ENCODE data around the gene DLG2. TPM values are rescaled to one million over a fixed set of nuclear protein-coding genes. Genes with fewer than 3 reads are reported as not detected.

The DLG2 gene
- total RNA-seq, 2 experiments from 2014 or later: 6.9 to 8.2 TPM

DNA sequence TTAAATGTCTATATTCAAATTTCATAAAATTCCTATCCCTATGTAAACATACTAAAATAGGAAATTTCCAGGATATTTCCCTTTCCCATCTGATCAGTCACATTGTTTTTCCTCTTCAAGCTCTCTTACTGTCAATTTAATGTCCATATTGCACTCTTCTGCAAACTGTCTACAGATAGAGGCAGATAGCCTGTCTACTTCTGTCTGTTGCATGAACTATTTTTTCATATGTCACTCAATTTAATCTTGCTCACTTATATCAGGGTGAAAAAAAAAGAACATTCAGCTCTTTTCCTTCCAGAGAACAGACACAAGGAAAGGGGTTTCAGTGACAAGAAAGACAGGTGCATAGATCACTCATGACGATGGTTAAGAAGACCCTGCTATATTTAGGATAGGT lies 1327.1 kb downstream of the DLG2 start:
- TF ChIP-seq, protein P1, sequence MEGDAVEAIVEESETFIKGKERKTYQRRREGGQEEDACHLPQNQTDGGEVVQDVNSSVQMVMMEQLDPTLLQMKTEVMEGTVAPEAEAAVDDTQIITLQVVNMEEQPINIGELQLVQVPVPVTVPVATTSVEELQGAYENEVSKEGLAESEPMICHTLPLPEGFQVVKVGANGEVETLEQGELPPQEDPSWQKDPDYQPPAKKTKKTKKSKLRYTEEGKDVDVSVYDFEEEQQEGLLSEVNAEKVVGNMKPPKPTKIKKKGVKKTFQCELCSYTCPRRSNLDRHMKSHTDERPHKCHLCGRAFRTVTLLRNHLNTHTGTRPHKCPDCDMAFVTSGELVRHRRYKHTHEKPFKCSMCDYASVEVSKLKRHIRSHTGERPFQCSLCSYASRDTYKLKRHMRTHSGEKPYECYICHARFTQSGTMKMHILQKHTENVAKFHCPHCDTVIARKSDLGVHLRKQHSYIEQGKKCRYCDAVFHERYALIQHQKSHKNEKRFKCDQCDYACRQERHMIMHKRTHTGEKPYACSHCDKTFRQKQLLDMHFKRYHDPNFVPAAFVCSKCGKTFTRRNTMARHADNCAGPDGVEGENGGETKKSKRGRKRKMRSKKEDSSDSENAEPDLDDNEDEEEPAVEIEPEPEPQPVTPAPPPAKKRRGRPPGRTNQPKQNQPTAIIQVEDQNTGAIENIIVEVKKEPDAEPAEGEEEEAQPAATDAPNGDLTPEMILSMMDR (conservative IDR thresholded peaks at IDR 0.05; ENCODE audit: low read length): no peak
- no peak for TF ChIP-seq EZH2phosphoT487 (IDR thresholded peaks at IDR 0.05; ENCODE audit: borderline replicate concordance, low read depth, low read length)
- Histone ChIP-seq H3K4me3 (ENCODE audit: low read depth, low read length, poor library complexity, severe bottlenecking) (no peak overlapping the region), H3K4me2 (ENCODE audit: low read length) (no peak overlapping the region), H3K4me1 (ENCODE audit: insufficient read depth, low read length, poor library complexity, severe bottlenecking) (no peaks in the 10 kb centered on the region), H3K79me2 (ENCODE audit: insufficient read depth, low read depth, low read length) (no peaks in the 10 kb centered on the region), H3K9me2 (ENCODE audit: insufficient read depth, low read length) (no peaks in the 10 kb centered on the region), H3K36me3 (ENCODE audit: insufficient read depth, low read length) (no peaks in the 10 kb centered on the region), H3K9me3 (ENCODE audit: low read length) (no peaks in the 10 kb centered on the region), H2AFZ (ENCODE audit: low read length) (no peak overlapping the region), H4K20me1 (ENCODE audit: insufficient read depth, low read length) (no peaks in the 10 kb centered on the region), H3K27ac (ENCODE audit: low read depth, low read length, poor library complexity, severe bottlenecking) (no peak overlapping the region)
- POLR2A ChIA-PET: interaction anchor here (0.7 kb wide), 1 partner anchor 206 kb away, joined by 4 read pairs; no protein-coding TSS in a partner anchor
- BruUV-seq (replicated peaks): no TSS peak
- CTCF ChIA-PET (ENCODE audit: unreplicated experiment): no interaction called here
- no peak for DNase-seq (ENCODE audit: low spot score)
- intact Hi-C loops (cut with micrococcal nuclease; ENCODE audit: unreplicated experiment): no loop called here

DNA sequence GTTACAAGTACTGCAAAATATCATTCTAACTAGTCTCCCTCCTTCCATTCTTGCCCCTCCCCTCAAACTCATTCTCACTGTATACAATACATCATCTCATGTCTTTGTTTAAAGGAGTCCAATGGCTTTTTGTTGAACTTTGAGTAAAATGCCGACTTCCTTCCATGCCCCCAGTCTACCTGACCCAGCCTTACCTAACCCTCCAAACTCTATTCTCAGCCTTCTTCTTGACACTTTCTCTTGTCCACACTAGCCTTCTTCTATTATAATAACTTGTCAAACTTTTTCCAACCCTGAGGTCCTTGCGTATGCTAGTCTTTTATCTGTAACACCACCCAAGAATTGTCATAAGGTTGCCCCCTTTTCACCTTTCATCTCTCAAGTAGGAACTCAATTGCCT lies 1329.6 kb downstream of the DLG2 start:
- Histone ChIP-seq H3K9me2 (ENCODE audit: insufficient read depth, low read length) (no peaks in the 10 kb centered on the region), H4K20me1 (ENCODE audit: insufficient read depth, low read length) (no peaks in the 10 kb centered on the region), H2AFZ (ENCODE audit: low read length) (no peak overlapping the region), H3K4me3 (ENCODE audit: low read depth, low read length, poor library complexity, severe bottlenecking) (no peak overlapping the region), H3K4me2 (ENCODE audit: low read length) (no peak overlapping the region), H3K36me3 (ENCODE audit: insufficient read depth, low read length) (no peaks in the 10 kb centered on the region), H3K9me3 (ENCODE audit: low read length) (no peaks in the 10 kb centered on the region), H3K27ac (ENCODE audit: low read depth, low read length, poor library complexity, severe bottlenecking) (no peak overlapping the region), H3K79me2 (ENCODE audit: insufficient read depth, low read depth, low read length) (no peaks in the 10 kb centered on the region), H3K4me1 (ENCODE audit: insufficient read depth, low read length, poor library complexity, severe bottlenecking) (no peaks in the 10 kb centered on the region)
- no TSS peak for BruUV-seq (replicated peaks)
- intact Hi-C loops (cut with micrococcal nuclease; ENCODE audit: unreplicated experiment): no loop called here
- POLR2A ChIA-PET: no interaction called here
- DNase-seq (ENCODE audit: low spot score): no peak
- CTCF ChIA-PET (ENCODE audit: unreplicated experiment): no interaction called here
- no peak for TF ChIP-seq EZH2phosphoT487 (IDR thresholded peaks at IDR 0.05; ENCODE audit: borderline replicate concordance, low read depth, low read length)
- TF ChIP-seq, protein P1 (conservative IDR thresholded peaks at IDR 0.05; ENCODE audit: low read length): no peak

DNA sequence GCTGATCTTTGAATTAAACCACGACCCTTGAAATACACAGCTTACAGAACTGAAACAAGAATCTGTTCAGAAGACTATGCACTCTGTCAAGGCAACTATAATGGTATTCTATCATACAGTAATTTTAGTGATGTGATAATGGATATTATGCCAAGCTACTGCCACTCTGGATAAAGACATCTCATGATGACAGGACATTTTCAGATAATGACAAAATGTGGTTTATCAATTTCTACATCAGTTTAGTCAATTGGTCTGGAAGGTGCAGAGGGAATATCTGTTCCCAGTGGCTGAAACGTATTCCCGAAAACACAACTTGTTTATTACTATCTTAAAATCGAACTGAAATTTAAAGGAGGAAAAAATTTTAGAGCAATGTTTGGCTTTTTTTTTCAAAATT lies 1331.3 kb downstream of the DLG2 start:
- TF ChIP-seq EZH2phosphoT487 (IDR thresholded peaks at IDR 0.05; ENCODE audit: borderline replicate concordance, low read depth, low read length): no peak
- TF ChIP-seq, protein P1 (conservative IDR thresholded peaks at IDR 0.05; ENCODE audit: low read length): no peak
- CTCF ChIA-PET (ENCODE audit: unreplicated experiment): no interaction called here
- H4K20me1 ChIP-seq (ENCODE audit: insufficient read depth, low read length): no peaks in the 10 kb centered on the region
- H3K9me2 ChIP-seq (ENCODE audit: insufficient read depth, low read length): no peaks in the 10 kb centered on the region
- POLR2A ChIA-PET: no interaction called here
- DNase-seq (ENCODE audit: low spot score): no peak
- H3K36me3 ChIP-seq (ENCODE audit: insufficient read depth, low read length): no peaks in the 10 kb centered on the region
- no peak overlapping the region for H3K4me2 ChIP-seq (ENCODE audit: low read length)
- no peak overlapping the region for H3K4me3 ChIP-seq (ENCODE audit: low read depth, low read length, poor library complexity, severe bottlenecking)
- H3K27ac ChIP-seq (ENCODE audit: low read depth, low read length, poor library complexity, severe bottlenecking): no peak overlapping the region
- intact Hi-C loops (cut with micrococcal nuclease; ENCODE audit: unreplicated experiment): no loop called here
- H3K4me1 ChIP-seq (ENCODE audit: insufficient read depth, low read length, poor library complexity, severe bottlenecking): no peaks in the 10 kb centered on the region
- no peaks in the 10 kb centered on the region for H3K9me3 ChIP-seq (ENCODE audit: low read length)
- H2AFZ ChIP-seq (ENCODE audit: low read length): no peak overlapping the region
- BruUV-seq (replicated peaks): no TSS peak
- no peaks in the 10 kb centered on the region for H3K79me2 ChIP-seq (ENCODE audit: insufficient read depth, low read depth, low read length)
